HepG2 (cell line): ENCODE data around the gene CADM2. TPM values are rescaled to one million over a fixed set of nuclear protein-coding genes. Genes with fewer than 3 reads are reported as not detected.

Source experiments
- AHR ChIP-seq: IDR thresholded peaks from 2 replicates; pipeline ENCODE4 v1.6.1; 2018; ENCODE audit warnings: missing genetic modification reagents, missing compliant biosample characterization
- FOXK2 ChIP-seq: fragments of 450-650 bp; IDR thresholded peaks from 2 replicates; pipeline ENCODE4 v1.6.1; 2016
- HCFC1 ChIP-seq: fragments of 150-350 bp; IDR thresholded peaks from 2 replicates; pipeline ENCODE4 v1.6.1; 2014; ENCODE audit warnings: low read depth, low read length
- HMG20B ChIP-seq: conservative IDR thresholded peaks from 2 replicates; pipeline ENCODE4 v1.6.1; 2016; ENCODE audit warnings: missing genetic modification reagents, missing compliant biosample characterization
- REPIN1 ChIP-seq: sonication (generic); formaldehyde crosslinking; IDR thresholded peaks from 2 replicates; pipeline ENCODE4 v1.8.0; 2022; ENCODE audit warnings: missing genetic modification reagents, low read depth, mild to moderate bottlenecking, borderline replicate concordance
- SMAD1 ChIP-seq: sonication (generic); formaldehyde crosslinking; IDR thresholded peaks from 2 replicates; pipeline ENCODE4 v1.4.0; 2020; ENCODE audit warnings: missing genetic modification reagents, low read depth, mild to moderate bottlenecking, borderline replicate concordance
- U2AF2 ChIP-seq: fragments of 200-400 bp; formaldehyde crosslinking; IDR thresholded peaks from 2 replicates; pipeline ENCODE4 v1.6.1; 2017; ENCODE audit warnings: low read depth, mild to moderate bottlenecking, low read length
- ZFP36L1 ChIP-seq: sonication (generic); formaldehyde crosslinking; IDR thresholded peaks from 2 replicates; pipeline ENCODE4 v1.8.0; 2022; ENCODE audit warnings: mild to moderate bottlenecking, missing genetic modification reagents, moderate library complexity
- ZNF180 ChIP-seq: sonication (generic); formaldehyde crosslinking; IDR thresholded peaks from 2 replicates; pipeline ENCODE4 v1.4.0; 2020; ENCODE audit warnings: low read depth, missing genetic modification reagents, borderline replicate concordance
- ZNF260 ChIP-seq: sonication (generic); formaldehyde crosslinking; IDR thresholded peaks from 2 replicates; pipeline ENCODE4 v1.4.0; 2020; ENCODE audit warnings: missing genetic modification reagents, low read depth, mild to moderate bottlenecking, borderline replicate concordance
- ZNF33A ChIP-seq: sonication (generic); formaldehyde crosslinking; IDR thresholded peaks from 2 replicates; pipeline ENCODE4 v1.5.1; 2020; ENCODE audit warnings: missing genetic modification reagents, mild to moderate bottlenecking, moderate library complexity, borderline replicate concordance
- polyA plus RNA-seq, 8 experiments: library from polyadenylated mRNA; depleted of rRNA in 3 of 8; stranded (reverse) in 7 of 8; unstranded in 1 of 8; fragments of >200 nt; fragmentation: Illumina TruSeq in 4 of 8; extraction: Trizol in 4 of 8; gene quantifications; 2 replicates each; pipeline versions ENCODE4 v1.2.1 to v1.2.3, GENCODE V29; 2011 to 2016; ENCODE audit warnings: low read depth in 4 of 8, missing spikeins in 1 of 8, mixed read lengths in 1 of 8; ENCODE audit not compliant: insufficient read depth in 1 of 8
- total RNA-seq, 5 experiments: library from RNA; depleted of rRNA; stranded (reverse); fragments of >200 nt; fragmentation: Illumina TruSeq; extraction: Trizol; gene quantifications; 2 replicates each; pipeline ENCODE4 v1.2.3, GENCODE V29; 2016; ENCODE audit warnings: low read depth in 1 of 5
- TF ChIP-seq, protein P1 (sequence below): sonication (generic); formaldehyde crosslinking; conservative IDR thresholded peaks from 2 replicates; pipeline ENCODE4 v1.8.0; 2022; ENCODE audit warnings: low read depth, missing genetic modification reagents
- TF ChIP-seq, protein P2 (sequence below): sonication (generic); formaldehyde crosslinking; conservative IDR thresholded peaks from 2 replicates; pipeline ENCODE4 v1.5.0; 2020; ENCODE audit warnings: missing genetic modification reagents
- TF ChIP-seq, protein P3 (sequence below): sonication (generic); formaldehyde crosslinking; IDR thresholded peaks from 2 replicates; pipeline ENCODE4 v1.4.0; 2020; ENCODE audit warnings: missing genetic modification reagents
- TF ChIP-seq, protein P4 (sequence below): sonication (generic); formaldehyde crosslinking; IDR thresholded peaks from 2 replicates; pipeline ENCODE4 v1.4.0; 2020; ENCODE audit warnings: missing genetic modification reagents
- TF ChIP-seq, protein P5 (sequence below): sonication (generic); IDR thresholded peaks from 2 replicates; pipeline ENCODE4 v1.6.1; 2016; ENCODE audit warnings: low read depth, borderline replicate concordance
- TF ChIP-seq, protein P6 (sequence below): sonication (generic); formaldehyde crosslinking; IDR thresholded peaks from 2 replicates; pipeline ENCODE4 v1.5.1; 2020; ENCODE audit warnings: missing genetic modification reagents, mild to moderate bottlenecking, borderline replicate concordance

Gene CADM2
- total and polyA plus RNA-seq, 2 of the 13 experiments (the other 11 are each of a cell fraction or from before 2014, with no cell fraction given), result not detected

DNA sequence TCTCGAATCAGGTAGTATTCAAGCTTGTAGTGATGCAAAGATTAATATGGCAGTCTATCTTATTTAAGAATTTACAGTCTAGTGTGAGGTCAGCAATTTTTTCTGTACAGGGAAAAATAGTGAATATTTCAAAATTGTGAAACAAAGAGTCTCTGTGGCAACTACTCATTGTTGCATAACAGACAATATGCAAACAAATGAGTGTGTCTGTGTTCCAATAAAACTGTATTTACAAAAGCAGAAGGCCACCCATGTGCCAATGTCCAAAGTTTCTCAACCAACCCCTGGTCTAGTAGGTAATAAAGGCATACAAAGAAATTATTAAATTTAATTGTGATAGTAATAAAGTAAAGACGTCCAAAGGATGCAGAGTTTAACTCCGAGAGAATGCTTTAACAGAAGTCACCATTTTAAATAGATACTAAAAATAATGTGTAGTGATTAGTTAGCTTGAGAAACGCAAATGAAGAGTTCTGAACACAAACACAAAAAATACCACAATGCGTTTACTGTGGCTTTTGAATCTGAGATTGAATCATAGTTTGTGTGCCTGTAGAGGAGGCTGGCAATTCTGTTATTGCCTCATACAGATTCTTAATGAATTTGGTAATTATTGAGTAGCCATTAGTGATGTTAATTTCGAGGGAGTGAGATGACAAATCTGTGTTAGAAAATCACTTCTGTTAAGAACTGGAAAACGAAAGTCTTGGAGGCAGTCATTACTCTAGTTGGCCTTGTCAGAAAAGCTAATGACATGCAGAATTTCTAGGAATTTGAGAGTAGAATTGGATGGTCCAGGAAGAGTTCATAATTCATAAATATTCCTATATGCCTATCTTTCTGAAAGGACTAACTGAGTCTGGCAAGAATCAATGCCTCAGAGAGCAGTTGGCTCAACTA is 48.7 kb downstream of the CADM2 start (continued):
- TF ChIP-seq, protein P1, sequence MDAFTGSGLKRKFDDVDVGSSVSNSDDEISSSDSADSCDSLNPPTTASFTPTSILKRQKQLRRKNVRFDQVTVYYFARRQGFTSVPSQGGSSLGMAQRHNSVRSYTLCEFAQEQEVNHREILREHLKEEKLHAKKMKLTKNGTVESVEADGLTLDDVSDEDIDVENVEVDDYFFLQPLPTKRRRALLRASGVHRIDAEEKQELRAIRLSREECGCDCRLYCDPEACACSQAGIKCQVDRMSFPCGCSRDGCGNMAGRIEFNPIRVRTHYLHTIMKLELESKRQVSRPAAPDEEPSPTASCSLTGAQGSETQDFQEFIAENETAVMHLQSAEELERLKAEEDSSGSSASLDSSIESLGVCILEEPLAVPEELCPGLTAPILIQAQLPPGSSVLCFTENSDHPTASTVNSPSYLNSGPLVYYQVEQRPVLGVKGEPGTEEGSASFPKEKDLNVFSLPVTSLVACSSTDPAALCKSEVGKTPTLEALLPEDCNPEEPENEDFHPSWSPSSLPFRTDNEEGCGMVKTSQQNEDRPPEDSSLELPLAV, result no peak
- TF ChIP-seq, protein P2, sequence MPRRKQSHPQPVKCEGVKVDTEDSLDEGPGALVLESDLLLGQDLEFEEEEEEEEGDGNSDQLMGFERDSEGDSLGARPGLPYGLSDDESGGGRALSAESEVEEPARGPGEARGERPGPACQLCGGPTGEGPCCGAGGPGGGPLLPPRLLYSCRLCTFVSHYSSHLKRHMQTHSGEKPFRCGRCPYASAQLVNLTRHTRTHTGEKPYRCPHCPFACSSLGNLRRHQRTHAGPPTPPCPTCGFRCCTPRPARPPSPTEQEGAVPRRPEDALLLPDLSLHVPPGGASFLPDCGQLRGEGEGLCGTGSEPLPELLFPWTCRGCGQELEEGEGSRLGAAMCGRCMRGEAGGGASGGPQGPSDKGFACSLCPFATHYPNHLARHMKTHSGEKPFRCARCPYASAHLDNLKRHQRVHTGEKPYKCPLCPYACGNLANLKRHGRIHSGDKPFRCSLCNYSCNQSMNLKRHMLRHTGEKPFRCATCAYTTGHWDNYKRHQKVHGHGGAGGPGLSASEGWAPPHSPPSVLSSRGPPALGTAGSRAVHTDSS, result no peak
- TF ChIP-seq HCFC1, result no peak
- TF ChIP-seq, protein P3, sequence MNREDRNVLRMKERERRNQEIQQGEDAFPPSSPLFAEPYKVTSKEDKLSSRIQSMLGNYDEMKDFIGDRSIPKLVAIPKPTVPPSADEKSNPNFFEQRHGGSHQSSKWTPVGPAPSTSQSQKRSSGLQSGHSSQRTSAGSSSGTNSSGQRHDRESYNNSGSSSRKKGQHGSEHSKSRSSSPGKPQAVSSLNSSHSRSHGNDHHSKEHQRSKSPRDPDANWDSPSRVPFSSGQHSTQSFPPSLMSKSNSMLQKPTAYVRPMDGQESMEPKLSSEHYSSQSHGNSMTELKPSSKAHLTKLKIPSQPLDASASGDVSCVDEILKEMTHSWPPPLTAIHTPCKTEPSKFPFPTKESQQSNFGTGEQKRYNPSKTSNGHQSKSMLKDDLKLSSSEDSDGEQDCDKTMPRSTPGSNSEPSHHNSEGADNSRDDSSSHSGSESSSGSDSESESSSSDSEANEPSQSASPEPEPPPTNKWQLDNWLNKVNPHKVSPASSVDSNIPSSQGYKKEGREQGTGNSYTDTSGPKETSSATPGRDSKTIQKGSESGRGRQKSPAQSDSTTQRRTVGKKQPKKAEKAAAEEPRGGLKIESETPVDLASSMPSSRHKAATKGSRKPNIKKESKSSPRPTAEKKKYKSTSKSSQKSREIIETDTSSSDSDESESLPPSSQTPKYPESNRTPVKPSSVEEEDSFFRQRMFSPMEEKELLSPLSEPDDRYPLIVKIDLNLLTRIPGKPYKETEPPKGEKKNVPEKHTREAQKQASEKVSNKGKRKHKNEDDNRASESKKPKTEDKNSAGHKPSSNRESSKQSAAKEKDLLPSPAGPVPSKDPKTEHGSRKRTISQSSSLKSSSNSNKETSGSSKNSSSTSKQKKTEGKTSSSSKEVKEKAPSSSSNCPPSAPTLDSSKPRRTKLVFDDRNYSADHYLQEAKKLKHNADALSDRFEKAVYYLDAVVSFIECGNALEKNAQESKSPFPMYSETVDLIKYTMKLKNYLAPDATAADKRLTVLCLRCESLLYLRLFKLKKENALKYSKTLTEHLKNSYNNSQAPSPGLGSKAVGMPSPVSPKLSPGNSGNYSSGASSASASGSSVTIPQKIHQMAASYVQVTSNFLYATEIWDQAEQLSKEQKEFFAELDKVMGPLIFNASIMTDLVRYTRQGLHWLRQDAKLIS (CRISPR knock-in tag), result no peak
- TF ChIP-seq AHR (CRISPR knock-in tag), result no peak; the same call in 1 of the 2 replicates
- no peak for TF ChIP-seq ZFP36L1 (CRISPR knock-in tag)
- no peak for TF ChIP-seq ZNF33A (CRISPR knock-in tag)
- TF ChIP-seq, protein P4, sequence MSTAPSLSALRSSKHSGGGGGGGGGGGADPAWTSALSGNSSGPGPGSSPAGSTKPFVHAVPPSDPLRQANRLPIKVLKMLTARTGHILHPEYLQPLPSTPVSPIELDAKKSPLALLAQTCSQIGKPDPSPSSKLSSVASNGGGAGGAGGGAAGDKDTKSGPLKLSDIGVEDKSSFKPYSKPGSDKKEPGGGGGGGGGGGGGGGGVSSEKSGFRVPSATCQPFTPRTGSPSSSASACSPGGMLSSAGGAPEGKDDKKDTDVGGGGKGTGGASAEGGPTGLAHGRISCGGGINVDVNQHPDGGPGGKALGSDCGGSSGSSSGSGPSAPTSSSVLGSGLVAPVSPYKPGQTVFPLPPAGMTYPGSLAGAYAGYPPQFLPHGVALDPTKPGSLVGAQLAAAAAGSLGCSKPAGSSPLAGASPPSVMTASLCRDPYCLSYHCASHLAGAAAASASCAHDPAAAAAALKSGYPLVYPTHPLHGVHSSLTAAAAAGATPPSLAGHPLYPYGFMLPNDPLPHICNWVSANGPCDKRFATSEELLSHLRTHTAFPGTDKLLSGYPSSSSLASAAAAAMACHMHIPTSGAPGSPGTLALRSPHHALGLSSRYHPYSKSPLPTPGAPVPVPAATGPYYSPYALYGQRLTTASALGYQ (CRISPR knock-in tag), result peak; percentile 71
- no peak for TF ChIP-seq U2AF2
- TF ChIP-seq, protein P5, sequence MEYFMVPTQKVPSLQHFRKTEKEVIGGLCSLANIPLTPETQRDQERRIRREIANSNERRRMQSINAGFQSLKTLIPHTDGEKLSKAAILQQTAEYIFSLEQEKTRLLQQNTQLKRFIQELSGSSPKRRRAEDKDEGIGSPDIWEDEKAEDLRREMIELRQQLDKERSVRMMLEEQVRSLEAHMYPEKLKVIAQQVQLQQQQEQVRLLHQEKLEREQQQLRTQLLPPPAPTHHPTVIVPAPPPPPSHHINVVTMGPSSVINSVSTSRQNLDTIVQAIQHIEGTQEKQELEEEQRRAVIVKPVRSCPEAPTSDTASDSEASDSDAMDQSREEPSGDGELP, result 0 out of 2 replicates have a peak, but pooled peaks have one; percentile 18
- TF ChIP-seq, protein P6, sequence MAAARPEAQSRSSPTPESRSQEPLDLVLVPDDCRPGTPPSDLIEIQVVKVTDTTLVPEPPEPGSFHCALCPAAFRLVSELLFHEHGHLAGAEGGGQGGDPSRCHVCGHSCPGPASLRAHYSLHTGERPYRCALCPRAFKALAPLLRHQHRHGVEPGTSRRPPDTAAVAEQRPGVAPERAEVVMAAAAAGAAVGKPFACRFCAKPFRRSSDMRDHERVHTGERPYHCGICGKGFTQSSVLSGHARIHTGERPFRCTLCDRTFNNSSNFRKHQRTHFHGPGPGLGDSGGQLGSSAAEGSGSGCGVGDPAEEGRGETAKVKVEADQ (CRISPR knock-in tag), result no peak
- TF ChIP-seq REPIN1 (CRISPR knock-in tag), result no peak
- TF ChIP-seq ZNF180 (CRISPR knock-in tag), result no peak
- peak; percentile 62; the same call in 1 of the 2 replicates for TF ChIP-seq HMG20B
- TF ChIP-seq ZNF260 (CRISPR knock-in tag), result no peak
- peak; percentile 49; the same call in 1 of the 2 replicates for TF ChIP-seq FOXK2
- no peak for TF ChIP-seq SMAD1 (CRISPR knock-in tag)
